HG02759 (cell line): ENCODE measurements around the gene CPSF4L.

Source experiments
- ATAC-seq: cut with Tn5 transposase; IDR thresholded peaks from one replicate; pipeline ENCODE4 v1.9.1; 2021; ENCODE audit warnings: mild to moderate bottlenecking, moderate library complexity; ENCODE audit not compliant: unreplicated experiment

The CPSF4L gene

GRCh38 chr17:73290399-73291259, 28.9 kb upstream of the CPSF4L start:
- ATAC-seq: peak; percentile 46

- ATAC-seq: no peak
These were observed 28.0 kb upstream of the CPSF4L start for GRCh38 chr17:73289549-73290254.

GRCh38 chr17:73288534-73289302, 27.0 kb upstream of the CPSF4L start:
- ATAC-seq: no peak

GRCh38 chr17:73286863-73287296, 25.2 kb upstream of the CPSF4L start:
- ATAC-seq: no peak

GRCh38 chr17:73285916-73286862, 24.5 kb upstream of the CPSF4L start:
- ATAC-seq: no peak

- no peak for ATAC-seq
These were observed 23.9 kb upstream of the CPSF4L start for GRCh38 chr17:73285603-73285908.

GRCh38 chr17:73284906-73285602, 23.4 kb upstream of the CPSF4L start:
- ATAC-seq: no peak

- ATAC-seq: no peak
These were observed 22.7 kb upstream of the CPSF4L start for GRCh38 chr17:73284354-73284753.

GRCh38 chr17:73283841-73284282, 22.2 kb upstream of the CPSF4L start:
- no peak for ATAC-seq

- no peak for ATAC-seq
These were observed 21.6 kb upstream of the CPSF4L start for GRCh38 chr17:73283250-73283649.

GRCh38 chr17:73282629-73283028, 20.9 kb upstream of the CPSF4L start:
- no peak for ATAC-seq

GRCh38 chr17:73281928-73282327, 20.2 kb upstream of the CPSF4L start:
- peak; percentile 94 for ATAC-seq

- ATAC-seq: no peak
These were observed 18.5 kb upstream of the CPSF4L start for GRCh38 chr17:73280191-73280590.

- ATAC-seq: no peak
These were observed 18.0 kb upstream of the CPSF4L start for GRCh38 chr17:73279704-73280103.

- ATAC-seq: no peak
These were observed 17.1 kb upstream of the CPSF4L start for GRCh38 chr17:73278465-73279453.

- no peak for ATAC-seq
These were observed 16.4 kb upstream of the CPSF4L start for GRCh38 chr17:73278049-73278464.

- no peak for ATAC-seq
These were observed 12.8 kb upstream of the CPSF4L start for GRCh38 chr17:73274490-73274889.

- no peak for ATAC-seq
These were observed 11.2 kb upstream of the CPSF4L start for GRCh38 chr17:73272906-73273218.

- ATAC-seq: peak; percentile 98
These were observed 9.4 kb upstream of the CPSF4L start for GRCh38 chr17:73271072-73271471.
